ENCODE results near the gene MEI4.
"Not testable (repeated sequence)": the region's sequence is repeated elsewhere in the genome, so short reads cannot be mapped to it uniquely, and the experiment has no call there.

Gene MEI4

GRCh38 chr6:77815531-77815930 lies 162.7 kb downstream of the MEI4 start:
- DNase-seq (ENCODE audit: low read depth, low spot score), result no peak

GRCh38 chr6:77816766-77817270 lies 164.0 kb downstream of the MEI4 start:
- no peak for DNase-seq (ENCODE audit: low read depth, low spot score)

- no peak for DNase-seq (ENCODE audit: low read depth, low spot score)
These were observed 169.4 kb downstream of the MEI4 start for GRCh38 chr6:77822265-77822664.

GRCh38 chr6:77825204-77825603 lies 172.4 kb downstream of the MEI4 start:
- no peak for DNase-seq (ENCODE audit: low read depth, low spot score)

- no peak for DNase-seq (ENCODE audit: low read depth, low spot score)
These were observed 176.9 kb downstream of the MEI4 start for GRCh38 chr6:77829736-77830135.

GRCh38 chr6:77833749-77834148 lies 180.9 kb downstream of the MEI4 start:
- not testable (repeated sequence) for DNase-seq (ENCODE audit: low read depth, low spot score)

GRCh38 chr6:77834591-77834996 lies 181.8 kb downstream of the MEI4 start:
- DNase-seq (ENCODE audit: low read depth, low spot score), result no peak

GRCh38 chr6:77837034-77837784 lies 184.4 kb downstream of the MEI4 start:
- no peak for DNase-seq (ENCODE audit: low read depth, low spot score)

GRCh38 chr6:77839292-77839691 lies 186.5 kb downstream of the MEI4 start:
- no peak for DNase-seq (ENCODE audit: low read depth, low spot score)

GRCh38 chr6:77844822-77845221 lies 192.0 kb downstream of the MEI4 start:
- no peak for DNase-seq (ENCODE audit: low read depth, low spot score)

GRCh38 chr6:77853401-77853800 lies 200.6 kb downstream of the MEI4 start:
- no peak for DNase-seq (ENCODE audit: low read depth, low spot score)

GRCh38 chr6:77856391-77856790 lies 203.6 kb downstream of the MEI4 start:
- DNase-seq (ENCODE audit: low read depth, low spot score), result no peak

GRCh38 chr6:77857421-77857820 lies 204.6 kb downstream of the MEI4 start:
- no peak for DNase-seq (ENCODE audit: low read depth, low spot score)

- DNase-seq (ENCODE audit: low read depth, low spot score), result no peak
These were observed 223.5 kb downstream of the MEI4 start for GRCh38 chr6:77876300-77876699.

- no peak for DNase-seq (ENCODE audit: low read depth, low spot score)
These were observed 226.7 kb downstream of the MEI4 start for GRCh38 chr6:77879527-77879926.

- no peak for DNase-seq (ENCODE audit: low read depth, low spot score)
These were observed 227.7 kb downstream of the MEI4 start for GRCh38 chr6:77880501-77880900.

- no peak for DNase-seq (ENCODE audit: low read depth, low spot score)
These were observed 231.0 kb downstream of the MEI4 start for GRCh38 chr6:77883851-77884250.

GRCh38 chr6:77893391-77893790 lies 240.6 kb downstream of the MEI4 start:
- DNase-seq (ENCODE audit: low read depth, low spot score), result no peak

GRCh38 chr6:77906070-77906469 lies 253.2 kb downstream of the MEI4 start:
- DNase-seq (ENCODE audit: low read depth, low spot score), result no peak

GRCh38 chr6:77910826-77911225 lies 258.0 kb downstream of the MEI4 start:
- no peak for DNase-seq (ENCODE audit: low read depth, low spot score)

- DNase-seq (ENCODE audit: low read depth, low spot score), result no peak
These were observed 273.4 kb downstream of the MEI4 start for GRCh38 chr6:77926198-77926751.

GRCh38 chr6:77930382-77930781 lies 277.5 kb downstream of the MEI4 start:
- no peak for DNase-seq (ENCODE audit: low read depth, low spot score)

- DNase-seq (ENCODE audit: low read depth, low spot score), result no peak
These were observed 278.1 kb downstream of the MEI4 start for GRCh38 chr6:77930952-77931351.
